Neural progenitor cell (in vitro differentiated cells): ENCODE results near the gene GPR162. TPM values are rescaled to one million over a fixed set of nuclear protein-coding genes. Genes with fewer than 3 reads are reported as not detected.

Source experiments
- DNase-seq: peaks from one replicate; pipeline ENCODE4 v3.0.0-alpha.2; 2016; ENCODE audit warnings: low spot score
- H2AFZ ChIP-seq: fragments of 200-600 bp; sonication (generic); replicated peaks from 2 replicates; pipeline ENCODE4 v1.6.1; 2016; ENCODE audit warnings: antibody characterized with exemption
- H3F3A ChIP-seq: fragments of 200-600 bp; sonication (generic); 2 replicates; pipeline ENCODE4 v1.6.1; 2016; ENCODE audit warnings: antibody characterized with exemption, low read depth
- H3K27ac ChIP-seq: fragments of 200-600 bp; sonication (generic); 2 replicates; pipeline ENCODE4 v1.5.1; 2016; ENCODE audit warnings: mild to moderate bottlenecking
- H3K27me3 ChIP-seq: fragments of 200-600 bp; sonication (generic); 2 replicates; pipeline ENCODE4 v1.6.1; 2016; ENCODE audit warnings: mild to moderate bottlenecking, moderate library complexity
- H3K36me3 ChIP-seq: fragments of 200-600 bp; sonication (generic); 2 replicates; pipeline ENCODE4 v1.5.1; 2016
- H3K4me1 ChIP-seq: fragments of 200-600 bp; sonication (generic); 2 replicates; pipeline ENCODE4 v1.6.1; 2016; ENCODE audit warnings: mixed run types
- H3K4me2 ChIP-seq: fragments of 200-600 bp; sonication (generic); 2 replicates; pipeline ENCODE4 v1.6.1; 2016
- H3K4me3 ChIP-seq: fragments of 200-600 bp; sonication (generic); 2 replicates; pipeline ENCODE4 v1.5.1; 2016
- H3K79me2 ChIP-seq: fragments of 200-600 bp; sonication (generic); 2 replicates; pipeline ENCODE4 v1.6.1; 2016; ENCODE audit warnings: low read depth
- H3K9ac ChIP-seq: fragments of 200-600 bp; sonication (generic); 2 replicates; pipeline ENCODE4 v1.6.1; 2016
- H3K9me3 ChIP-seq: fragments of 200-600 bp; sonication (generic); 2 replicates; pipeline ENCODE4 v1.5.1; 2016; ENCODE audit warnings: low read depth
- H4K20me1 ChIP-seq: fragments of 200-600 bp; sonication (generic); 2 replicates; pipeline ENCODE4 v1.6.1; 2016; ENCODE audit warnings: low read depth
- H3K27ac Mint-ChIP-seq: 3 replicates; pipeline ENCODE4 v1.8.0; 2021; ENCODE audit warnings: mixed read lengths
- H3K27me3 Mint-ChIP-seq: 2 replicates; pipeline ENCODE4 v1.8.0; 2022; ENCODE audit warnings: low read depth, mild to moderate bottlenecking, inconsistent platforms, moderate library complexity, mixed read lengths; ENCODE audit not compliant: insufficient read depth
- H3K36me3 Mint-ChIP-seq: 3 replicates; pipeline ENCODE4 v1.8.0; 2021; ENCODE audit warnings: mixed read lengths
- H3K4me1 Mint-ChIP-seq: 3 replicates; pipeline ENCODE4 v1.8.0; 2021; ENCODE audit warnings: mixed read lengths
- H3K4me3 Mint-ChIP-seq: 3 replicates; pipeline ENCODE4 v1.8.0; 2021; ENCODE audit warnings: mild to moderate bottlenecking, moderate library complexity, mixed read lengths
- H3K9me3 Mint-ChIP-seq: 3 replicates; pipeline ENCODE4 v1.8.0; 2020; ENCODE audit warnings: mixed read lengths
- EZH2 ChIP-seq: fragments of 200-600 bp; sonication (generic); IDR thresholded peaks from 2 replicates; pipeline ENCODE4 v1.6.1; 2017; ENCODE audit warnings: antibody characterized with exemption, mild to moderate bottlenecking, moderate library complexity
- EZH2phosphoT487 ChIP-seq: fragments of 200-600 bp; sonication (generic); IDR thresholded peaks from 2 replicates; pipeline ENCODE4 v1.6.1; 2017; ENCODE audit warnings: antibody characterized with exemption
- total RNA-seq: library from RNA; depleted of rRNA; stranded (reverse); fragments of >200 nt; gene quantifications from 2 replicates; pipeline ENCODE4 v1.2.3, GENCODE V29; 2015; ENCODE audit warnings: low replicate concordance
- TF ChIP-seq, protein P1 (sequence below): fragments of 200-600 bp; sonication (generic); IDR thresholded peaks from 2 replicates; pipeline ENCODE4 v1.5.1; 2017; ENCODE audit warnings: antibody characterized with exemption, mild to moderate bottlenecking

Gene GPR162
- total RNA-seq, 1 donor from 2014 or later, result 10.0 TPM

DNA sequence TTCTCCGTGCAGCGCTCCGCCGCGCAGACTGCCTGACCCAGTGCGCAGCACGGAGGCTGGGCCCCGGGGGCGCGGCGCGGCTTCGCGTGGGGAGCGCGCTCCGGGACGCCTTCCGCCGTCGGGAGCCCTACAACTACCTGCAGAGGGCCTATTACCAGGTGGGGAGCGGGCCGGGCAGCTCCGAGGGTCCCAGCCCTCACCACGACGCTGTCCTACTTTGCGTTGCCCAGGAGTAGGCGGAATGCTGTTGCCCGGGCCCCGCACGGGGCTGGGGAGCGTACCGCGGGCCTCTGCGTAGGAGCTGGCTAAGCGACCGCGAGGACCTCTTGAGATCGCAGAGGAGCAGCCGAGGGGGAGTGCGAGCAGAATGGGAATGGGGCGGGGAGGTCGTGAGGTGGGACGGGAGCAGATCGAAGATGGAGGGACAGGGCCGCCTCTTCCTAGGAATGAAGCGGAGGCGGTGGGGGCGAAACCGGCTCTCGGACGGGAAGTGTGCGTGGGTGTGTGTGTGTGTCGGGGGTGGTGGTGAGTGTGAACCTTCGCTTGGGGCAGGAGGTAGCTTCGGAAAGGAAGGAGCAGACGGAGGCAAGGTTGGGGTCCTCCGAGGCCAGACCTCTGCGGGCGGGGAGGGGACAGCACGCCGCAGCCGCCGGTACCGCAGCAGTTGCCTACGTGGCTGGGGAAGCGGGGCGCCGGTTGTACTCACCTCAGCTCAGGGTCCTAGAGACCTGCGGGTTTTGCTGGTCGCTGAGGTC lies 7.3 kb downstream of the GPR162 start:
- Histone ChIP-seq H3K4me3 (peak overlapping the region; percentile 88), H3K9me3 (no peaks in the 10 kb centered on the region), H3K79me2 (peaks cover 36% of the 10 kb centered on the region), H3F3A (peaks cover 25% of the 10 kb centered on the region), H3K4me2 (peak overlapping the region; percentile 89), H3K27me3 (no peaks in the 10 kb centered on the region), H3K36me3 (peaks cover 6% of the 10 kb centered on the region), H3K4me1 (peaks cover 14% of the 10 kb centered on the region), H4K20me1 (peaks cover 23% of the 10 kb centered on the region), H2AFZ (no peak overlapping the region), H3K27ac (no peak overlapping the region), H3K9ac (peak overlapping the region; percentile 73)
- Mint-ChIP-seq H3K4me1 (peaks cover 43% of the 10 kb centered on the region), H3K9me3 (no peaks in the 10 kb centered on the region), H3K27me3 (peaks cover 12% of the 10 kb centered on the region), H3K36me3 (peaks cover 26% of the 10 kb centered on the region), H3K4me3 (peak overlapping the region; percentile 100), H3K27ac (peak overlapping the region; percentile 98)
- peak; percentile 72 for DNase-seq
- TF ChIP-seq EZH2, result no peak
- no peak for TF ChIP-seq EZH2phosphoT487
- TF ChIP-seq, protein P1, sequence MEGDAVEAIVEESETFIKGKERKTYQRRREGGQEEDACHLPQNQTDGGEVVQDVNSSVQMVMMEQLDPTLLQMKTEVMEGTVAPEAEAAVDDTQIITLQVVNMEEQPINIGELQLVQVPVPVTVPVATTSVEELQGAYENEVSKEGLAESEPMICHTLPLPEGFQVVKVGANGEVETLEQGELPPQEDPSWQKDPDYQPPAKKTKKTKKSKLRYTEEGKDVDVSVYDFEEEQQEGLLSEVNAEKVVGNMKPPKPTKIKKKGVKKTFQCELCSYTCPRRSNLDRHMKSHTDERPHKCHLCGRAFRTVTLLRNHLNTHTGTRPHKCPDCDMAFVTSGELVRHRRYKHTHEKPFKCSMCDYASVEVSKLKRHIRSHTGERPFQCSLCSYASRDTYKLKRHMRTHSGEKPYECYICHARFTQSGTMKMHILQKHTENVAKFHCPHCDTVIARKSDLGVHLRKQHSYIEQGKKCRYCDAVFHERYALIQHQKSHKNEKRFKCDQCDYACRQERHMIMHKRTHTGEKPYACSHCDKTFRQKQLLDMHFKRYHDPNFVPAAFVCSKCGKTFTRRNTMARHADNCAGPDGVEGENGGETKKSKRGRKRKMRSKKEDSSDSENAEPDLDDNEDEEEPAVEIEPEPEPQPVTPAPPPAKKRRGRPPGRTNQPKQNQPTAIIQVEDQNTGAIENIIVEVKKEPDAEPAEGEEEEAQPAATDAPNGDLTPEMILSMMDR, result no peak

- Mint-ChIP-seq H3K27ac (peak overlapping the region; percentile 98), H3K4me3 (peak overlapping the region; percentile 100), H3K27me3 (peaks cover 12% of the 10 kb centered on the region), H3K9me3 (no peaks in the 10 kb centered on the region), H3K36me3 (peaks cover 24% of the 10 kb centered on the region), H3K4me1 (peaks cover 40% of the 10 kb centered on the region)
- Histone ChIP-seq H3K9me3 (no peaks in the 10 kb centered on the region), H3K4me2 (peak overlapping the region; percentile 89), H3F3A (peaks cover 30% of the 10 kb centered on the region), H3K27ac (no peak overlapping the region), H3K79me2 (peaks cover 36% of the 10 kb centered on the region), H3K36me3 (peaks cover 6% of the 10 kb centered on the region), H3K9ac (peak overlapping the region; percentile 73), H3K27me3 (no peaks in the 10 kb centered on the region), H2AFZ (no peak overlapping the region), H3K4me3 (peak overlapping the region; percentile 88), H3K4me1 (peaks cover 14% of the 10 kb centered on the region), H4K20me1 (peaks cover 30% of the 10 kb centered on the region)
- TF ChIP-seq, protein P1, result peak; percentile 41
- no peak for TF ChIP-seq EZH2phosphoT487
- peak; percentile 65 for DNase-seq
Observed at GRCh38 chr12:6829536-6830220, 8.1 kb downstream of the GPR162 start.

DNA sequence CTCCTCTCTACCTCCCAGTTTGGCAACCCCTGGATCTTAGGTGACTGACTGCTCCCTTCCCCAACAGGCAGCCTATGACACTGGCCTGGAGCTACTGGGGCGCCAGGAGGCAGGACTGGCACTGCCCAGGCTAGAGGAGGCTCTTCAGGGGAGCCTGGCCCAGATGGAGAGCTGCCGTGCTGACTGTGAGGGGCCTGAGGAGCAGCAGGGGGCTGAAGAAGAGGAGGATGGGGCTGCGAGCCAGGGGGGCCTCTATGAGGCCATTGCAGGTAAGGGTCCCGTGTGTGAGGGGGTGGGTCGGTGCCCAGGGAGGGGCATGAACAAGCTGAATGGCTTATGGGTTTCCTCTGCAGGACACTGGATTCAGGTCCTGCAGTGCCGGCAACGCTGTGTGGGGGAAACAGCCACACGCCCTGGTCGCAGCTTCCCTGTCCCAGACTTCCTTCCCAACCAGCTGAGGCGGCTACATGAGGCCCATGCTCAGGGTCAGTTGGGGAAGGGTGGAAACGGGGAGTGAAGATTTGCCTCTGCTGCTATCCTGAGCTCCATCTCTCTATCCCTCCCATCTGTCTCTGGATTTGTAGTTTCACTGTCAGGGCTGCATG lies 8.8 kb downstream of the GPR162 start:
- H2AFZ ChIP-seq, result no peak overlapping the region
- peaks cover 37% of the 10 kb centered on the region for H4K20me1 ChIP-seq
- TF ChIP-seq EZH2 (no peak), EZH2phosphoT487 (no peak)
- TF ChIP-seq, protein P1, result no peak
- H3K27ac Mint-ChIP-seq, result no peak overlapping the region
- no peak overlapping the region for H3K4me3 ChIP-seq
- H3F3A ChIP-seq, result peaks cover 37% of the 10 kb centered on the region
- H3K79me2 ChIP-seq, result peaks cover 36% of the 10 kb centered on the region
- H3K4me1 ChIP-seq, result peaks cover 11% of the 10 kb centered on the region
- no peak overlapping the region for H3K27ac ChIP-seq
- no peaks in the 10 kb centered on the region for H3K9me3 Mint-ChIP-seq
- peaks cover 36% of the 10 kb centered on the region for H3K4me1 Mint-ChIP-seq
- peaks cover 6% of the 10 kb centered on the region for H3K36me3 ChIP-seq
- peak overlapping the region; percentile 100 for H3K4me3 Mint-ChIP-seq
- peaks cover 24% of the 10 kb centered on the region for H3K36me3 Mint-ChIP-seq
- no peaks in the 10 kb centered on the region for H3K9me3 ChIP-seq
- no peaks in the 10 kb centered on the region for H3K27me3 ChIP-seq
- H3K27me3 Mint-ChIP-seq, result peaks cover 8% of the 10 kb centered on the region
- no peak overlapping the region for H3K9ac ChIP-seq
- no peak for DNase-seq
- H3K4me2 ChIP-seq, result peak overlapping the region; percentile 89
